MCF 10A (cell line): ENCODE data around the gene LCLAT1. TPM values are rescaled to one million over a fixed set of nuclear protein-coding genes. Genes with fewer than 3 reads are reported as not detected.

Experiments
- BruUV-seq: library from RNA; stranded (reverse); fragments of 400-500 nt; replicated peaks from 2 replicates; lab custom pipeline; 2021; lab: Mats Ljungman, UMichigan
- CTCF ChIA-PET: fragments of 300-600 bp; sonication (Branson Sonifier 250); formaldehyde crosslinking; extraction: SDS; loops from one replicate; lab custom pipeline; 2021; ENCODE audit warnings: antibody characterized with exemption, inconsistent platforms; lab: Yijun Ruan, JAX
- POLR2A ChIA-PET: fragments of 300-600, 350-650 bp; sonication (Branson Sonifier 250); formaldehyde crosslinking; extraction: SDS; loops from one replicate; lab custom pipeline; 2020; ENCODE audit warnings: antibody characterized with exemption, inconsistent platforms; lab: Yijun Ruan, JAX
- DNase-seq: peaks from one replicate; pipeline ENCODE4 v3.0.0-alpha.2; 2018; ENCODE audit not compliant: unreplicated experiment
- H3K27ac Mint-ChIP-seq: one replicate; pipeline ENCODE4 v1.8.0; 2022; ENCODE audit warnings: mild to moderate bottlenecking, low read depth, mixed read lengths; ENCODE audit not compliant: unreplicated experiment
- H3K27me3 Mint-ChIP-seq: one replicate; pipeline ENCODE4 v1.8.0; 2022; ENCODE audit warnings: mixed read lengths; ENCODE audit not compliant: insufficient read depth, unreplicated experiment
- H3K36me3 Mint-ChIP-seq: one replicate; pipeline ENCODE4 v1.8.0; 2022; ENCODE audit warnings: mild to moderate bottlenecking, moderate library complexity, mixed read lengths; ENCODE audit not compliant: insufficient read depth, unreplicated experiment
- H3K4me1 Mint-ChIP-seq: one replicate; pipeline ENCODE4 v1.8.0; 2022; ENCODE audit warnings: mixed read lengths; ENCODE audit not compliant: insufficient read depth, unreplicated experiment
- H3K4me3 Mint-ChIP-seq: one replicate; pipeline ENCODE4 v1.8.0; 2022; ENCODE audit warnings: mild to moderate bottlenecking, moderate library complexity, mixed read lengths; ENCODE audit not compliant: unreplicated experiment
- H3K9me3 Mint-ChIP-seq: one replicate; pipeline ENCODE4 v1.8.0; 2022; ENCODE audit warnings: mixed read lengths; ENCODE audit not compliant: unreplicated experiment
- intact Hi-C: fragments of 100-400 bp; cut with micrococcal nuclease; formaldehyde crosslinking; loops from 2 replicates; pipeline ENCODE4 v1.14.1; 2022
- total RNA-seq: library from RNA; stranded (reverse); gene quantifications from 2 replicates; pipeline ENCODE4 v1.2.3, GENCODE V29; 2022
- TF ChIP-seq, protein P1 (sequence below): fragments of 200-600 bp; IDR thresholded peaks from one replicate; pipeline ENCODE4 v1.8.0; 2022; ENCODE audit warnings: antibody characterized with exemption, mild to moderate bottlenecking; ENCODE audit not compliant: unreplicated experiment

The LCLAT1 gene
- total RNA-seq, 1 experiment from 2014 or later: 27.5 TPM

DNA sequence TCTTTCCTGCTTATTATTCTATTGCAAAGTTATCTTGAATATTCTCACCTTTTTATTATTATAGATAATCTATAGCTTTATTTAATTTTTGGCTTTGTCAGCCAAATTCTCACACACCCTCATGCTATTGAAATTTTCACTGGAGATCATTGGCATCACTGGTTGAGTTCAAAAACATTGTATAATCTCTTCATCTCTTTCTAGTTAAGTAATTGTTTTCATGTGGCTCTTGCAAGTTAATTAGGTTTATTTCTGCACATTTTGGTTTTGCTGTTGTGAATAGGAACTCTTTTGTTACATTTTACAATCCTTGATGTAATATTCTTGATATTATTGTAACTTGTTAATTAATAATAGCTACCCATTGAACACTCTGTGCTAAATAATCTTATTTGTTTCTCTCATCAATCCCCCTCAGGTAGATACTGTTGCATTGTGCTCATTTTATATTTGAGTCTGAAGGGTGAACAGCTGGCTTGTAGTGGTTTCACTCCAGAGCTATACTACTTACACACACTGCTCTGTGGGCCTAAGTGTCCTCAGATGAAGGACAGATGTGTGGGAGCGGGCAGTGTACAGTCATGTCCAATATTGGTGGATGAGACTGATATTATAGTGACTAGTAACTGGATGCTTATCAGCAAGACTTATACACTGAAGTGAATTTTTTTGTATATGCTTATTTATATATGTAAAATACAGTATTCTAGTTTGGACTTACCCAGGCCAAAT is 112.7 kb downstream of the LCLAT1 start:
- BruUV-seq: no TSS peak
- TF ChIP-seq, protein P1, sequence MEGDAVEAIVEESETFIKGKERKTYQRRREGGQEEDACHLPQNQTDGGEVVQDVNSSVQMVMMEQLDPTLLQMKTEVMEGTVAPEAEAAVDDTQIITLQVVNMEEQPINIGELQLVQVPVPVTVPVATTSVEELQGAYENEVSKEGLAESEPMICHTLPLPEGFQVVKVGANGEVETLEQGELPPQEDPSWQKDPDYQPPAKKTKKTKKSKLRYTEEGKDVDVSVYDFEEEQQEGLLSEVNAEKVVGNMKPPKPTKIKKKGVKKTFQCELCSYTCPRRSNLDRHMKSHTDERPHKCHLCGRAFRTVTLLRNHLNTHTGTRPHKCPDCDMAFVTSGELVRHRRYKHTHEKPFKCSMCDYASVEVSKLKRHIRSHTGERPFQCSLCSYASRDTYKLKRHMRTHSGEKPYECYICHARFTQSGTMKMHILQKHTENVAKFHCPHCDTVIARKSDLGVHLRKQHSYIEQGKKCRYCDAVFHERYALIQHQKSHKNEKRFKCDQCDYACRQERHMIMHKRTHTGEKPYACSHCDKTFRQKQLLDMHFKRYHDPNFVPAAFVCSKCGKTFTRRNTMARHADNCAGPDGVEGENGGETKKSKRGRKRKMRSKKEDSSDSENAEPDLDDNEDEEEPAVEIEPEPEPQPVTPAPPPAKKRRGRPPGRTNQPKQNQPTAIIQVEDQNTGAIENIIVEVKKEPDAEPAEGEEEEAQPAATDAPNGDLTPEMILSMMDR: no peak
- H3K9me3 Mint-ChIP-seq: no peaks in the 10 kb centered on the region
- intact Hi-C loops: no loop called here
- no peaks in the 10 kb centered on the region for H3K27me3 Mint-ChIP-seq
- H3K36me3 Mint-ChIP-seq: no peaks in the 10 kb centered on the region
- no peak overlapping the region for H3K27ac Mint-ChIP-seq
- ChIA-PET CTCF (no interaction called here), POLR2A (no interaction called here)
- peaks cover 4% of the 10 kb centered on the region for H3K4me1 Mint-ChIP-seq
- H3K4me3 Mint-ChIP-seq: no peak overlapping the region
- no peak for DNase-seq

DNA sequence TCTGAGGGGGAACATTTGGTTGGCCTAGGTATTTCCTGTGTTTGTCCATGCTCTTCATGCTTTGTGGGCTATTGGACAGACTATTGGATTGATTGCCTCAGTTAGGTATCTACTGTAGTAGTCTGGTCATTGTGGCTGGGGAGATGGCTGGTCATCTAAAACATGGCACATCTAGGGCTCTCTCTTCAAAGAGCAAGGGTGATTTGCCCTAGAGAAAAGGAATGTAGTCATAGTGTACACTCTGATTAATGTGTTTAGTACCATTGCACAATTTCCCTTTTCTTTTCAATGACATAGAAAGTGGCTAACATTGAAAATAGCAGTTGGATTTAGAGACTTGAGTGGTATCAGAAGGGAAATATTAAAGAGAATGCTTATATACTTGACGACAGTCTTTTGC is 114.3 kb downstream of the LCLAT1 start:
- POLR2A ChIA-PET: interaction anchor here (1.1 kb wide), 1 partner anchor 21 kb away, joined by 3 read pairs; no protein-coding TSS in a partner anchor
- peaks cover 4% of the 10 kb centered on the region for H3K4me1 Mint-ChIP-seq
- H3K36me3 Mint-ChIP-seq: no peaks in the 10 kb centered on the region
- H3K27me3 Mint-ChIP-seq: no peaks in the 10 kb centered on the region
- no TSS peak for BruUV-seq
- intact Hi-C loops: no loop called here
- TF ChIP-seq, protein P1: no peak
- no peaks in the 10 kb centered on the region for H3K9me3 Mint-ChIP-seq
- DNase-seq: peak; percentile 1
- CTCF ChIA-PET: no interaction called here
- H3K27ac Mint-ChIP-seq: no peak overlapping the region
- H3K4me3 Mint-ChIP-seq: no peak overlapping the region

DNA sequence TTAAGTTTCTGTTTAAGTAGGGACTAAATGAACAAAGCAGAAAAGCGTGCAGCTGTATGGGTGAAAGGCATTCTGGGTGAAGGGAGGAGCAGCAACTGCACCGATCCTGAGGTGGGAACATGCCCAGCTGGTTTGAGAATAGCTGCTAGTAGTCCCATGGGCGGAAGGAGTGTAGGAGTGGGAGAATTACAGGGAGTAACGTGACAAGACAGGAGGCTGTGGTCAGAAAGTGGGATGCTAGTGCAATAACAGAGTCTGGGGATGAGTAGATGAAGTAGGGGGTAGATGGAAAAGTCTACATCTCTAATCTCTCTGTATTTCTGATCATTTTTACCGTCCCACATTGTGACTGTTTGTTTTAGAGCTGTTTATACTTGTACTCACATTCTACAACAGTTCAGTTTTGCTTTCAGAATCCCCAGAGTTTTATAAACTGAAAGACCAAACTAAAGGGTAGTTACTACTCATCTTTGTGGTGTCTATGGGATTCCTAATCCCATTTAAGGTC is 118.9 kb downstream of the LCLAT1 start:
- no peak for DNase-seq
- no TSS peak for BruUV-seq
- CTCF ChIA-PET: no interaction called here
- POLR2A ChIA-PET: no interaction called here
- Mint-ChIP-seq H3K36me3 (no peaks in the 10 kb centered on the region), H3K9me3 (no peaks in the 10 kb centered on the region), H3K4me1 (peaks cover 4% of the 10 kb centered on the region), H3K27ac (no peak overlapping the region), H3K27me3 (no peaks in the 10 kb centered on the region), H3K4me3 (no peak overlapping the region)
- TF ChIP-seq, protein P1: no peak
- intact Hi-C loops: no loop called here

DNA sequence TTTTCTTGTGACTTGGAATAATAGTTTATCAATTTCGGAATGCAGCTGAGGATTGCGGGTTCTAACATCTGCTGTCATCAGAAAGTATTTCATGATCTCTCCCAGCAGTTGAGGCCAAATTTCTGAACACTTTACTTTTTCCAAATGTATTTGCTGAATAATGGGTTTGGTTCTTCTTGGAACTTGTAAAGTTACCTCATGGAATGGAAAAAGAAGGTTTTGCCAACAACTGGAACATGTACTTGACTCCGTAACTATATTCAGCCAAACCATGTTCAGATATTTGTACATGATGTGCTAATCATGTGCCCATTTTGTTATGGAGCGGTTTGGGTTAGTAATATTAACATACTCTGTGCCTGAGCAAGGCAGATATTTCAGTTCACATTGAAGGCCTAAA is 119.6 kb downstream of the LCLAT1 start:
- TF ChIP-seq, protein P1: no peak
- intact Hi-C loops: no loop called here
- Mint-ChIP-seq H3K4me1 (no peaks in the 10 kb centered on the region), H3K36me3 (no peaks in the 10 kb centered on the region), H3K9me3 (no peaks in the 10 kb centered on the region), H3K4me3 (no peak overlapping the region), H3K27ac (no peak overlapping the region), H3K27me3 (no peaks in the 10 kb centered on the region)
- no peak for DNase-seq
- no TSS peak for BruUV-seq
- ChIA-PET CTCF (no interaction called here), POLR2A (no interaction called here)
